HFFc6 (cell line): ENCODE results near the gene FIBCD1. TPM values are rescaled to one million over a fixed set of nuclear protein-coding genes. Genes with fewer than 3 reads are reported as not detected.

Source experiments
- DNase-seq: peaks from one replicate; pipeline ENCODE4 v3.0.0-alpha.2; 2018
- H3K27ac Mint-ChIP-seq: 2 replicates; pipeline ENCODE4 v1.8.0; 2020; ENCODE audit warnings: mild to moderate bottlenecking, mixed read lengths
- H3K27me3 Mint-ChIP-seq: 2 replicates; pipeline ENCODE4 v1.8.0; 2021; ENCODE audit warnings: mild to moderate bottlenecking, moderate library complexity, mixed read lengths; ENCODE audit not compliant: insufficient read depth
- H3K36me3 Mint-ChIP-seq: 2 replicates; pipeline ENCODE4 v1.8.0; 2021; ENCODE audit warnings: low read depth, mixed read lengths
- H3K4me1 Mint-ChIP-seq: 2 replicates; pipeline ENCODE4 v1.8.0; 2020; ENCODE audit warnings: low read depth, mixed read lengths
- H3K4me3 Mint-ChIP-seq: 2 replicates; pipeline ENCODE4 v1.8.0; 2020; ENCODE audit warnings: mild to moderate bottlenecking, moderate library complexity, mixed read lengths
- H3K9me3 Mint-ChIP-seq: 2 replicates; pipeline ENCODE4 v1.8.0; 2020; ENCODE audit warnings: mild to moderate bottlenecking, mixed read lengths
- CTCF ChIP-seq: fragments of 200-600 bp; sonication (generic); IDR thresholded peaks from 2 replicates; pipeline ENCODE4 v1.5.0; 2021; ENCODE audit warnings: antibody characterized with exemption, mild to moderate bottlenecking
- total RNA-seq, 6 experiments: library from RNA; stranded (reverse); fragmentation: NEBNext Ultra II Directional; extraction: Animal tissue kit (Norgen Biotek cat#: 25700); gene quantifications; 2 replicates in 1 of 6; 3 replicates in 5 of 6; pipeline ENCODE4 v1.2.3, GENCODE V29; 2021

Gene FIBCD1
- total RNA-seq, 6 experiments from 2014 or later = 1.5 to 9.0 (median 8.0) TPM

GRCh38 chr9:130871395-130872062 is 67.5 kb downstream of the FIBCD1 start:
- peaks cover 20% of the 10 kb centered on the region for H3K36me3 Mint-ChIP-seq
- no peak for TF ChIP-seq CTCF
- H3K9me3 Mint-ChIP-seq = no peaks in the 10 kb centered on the region
- no peak overlapping the region for H3K4me3 Mint-ChIP-seq
- peaks cover 3% of the 10 kb centered on the region for H3K27me3 Mint-ChIP-seq
- no peak for DNase-seq
- no peak overlapping the region for H3K27ac Mint-ChIP-seq
- peaks cover 8% of the 10 kb centered on the region for H3K4me1 Mint-ChIP-seq

- Mint-ChIP-seq H3K27me3 (peaks cover 3% of the 10 kb centered on the region), H3K4me1 (peaks cover 14% of the 10 kb centered on the region), H3K36me3 (peaks cover 20% of the 10 kb centered on the region), H3K27ac (no peak overlapping the region), H3K4me3 (no peak overlapping the region), H3K9me3 (no peaks in the 10 kb centered on the region)
- no peak for TF ChIP-seq CTCF
- DNase-seq = no peak
Measured at GRCh38 chr9:130870491-130871381, 68.3 kb downstream of the FIBCD1 start.

GRCh38 chr9:130869250-130869649 is 69.8 kb downstream of the FIBCD1 start:
- peaks cover 15% of the 10 kb centered on the region for H3K36me3 Mint-ChIP-seq
- TF ChIP-seq CTCF = no peak
- DNase-seq = no peak
- H3K27me3 Mint-ChIP-seq = peaks cover 3% of the 10 kb centered on the region
- H3K4me1 Mint-ChIP-seq = peaks cover 14% of the 10 kb centered on the region
- H3K27ac Mint-ChIP-seq = no peak overlapping the region
- no peak overlapping the region for H3K4me3 Mint-ChIP-seq
- H3K9me3 Mint-ChIP-seq = no peaks in the 10 kb centered on the region

- Mint-ChIP-seq H3K27ac (no peak overlapping the region), H3K4me1 (peaks cover 19% of the 10 kb centered on the region), H3K27me3 (peaks cover 3% of the 10 kb centered on the region), H3K36me3 (peaks cover 14% of the 10 kb centered on the region), H3K4me3 (no peak overlapping the region), H3K9me3 (no peaks in the 10 kb centered on the region)
- TF ChIP-seq CTCF = no peak
- DNase-seq = no peak
Measured at GRCh38 chr9:130868230-130868629, 70.8 kb downstream of the FIBCD1 start.

GRCh38 chr9:130867556-130867955 is 71.5 kb downstream of the FIBCD1 start:
- no peak overlapping the region for H3K4me3 Mint-ChIP-seq
- TF ChIP-seq CTCF = no peak
- no peak overlapping the region for H3K27ac Mint-ChIP-seq
- H3K4me1 Mint-ChIP-seq = peaks cover 23% of the 10 kb centered on the region
- peaks cover 3% of the 10 kb centered on the region for H3K27me3 Mint-ChIP-seq
- H3K9me3 Mint-ChIP-seq = no peaks in the 10 kb centered on the region
- no peak for DNase-seq
- peaks cover 15% of the 10 kb centered on the region for H3K36me3 Mint-ChIP-seq
